ENCODE results near the gene PLEKHF1. TPM values are rescaled to one million over a fixed set of nuclear protein-coding genes. Genes with fewer than 3 reads are reported as not detected.

The PLEKHF1 gene
- polyA plus RNA-seq, 3 donors = 0.11 to 0.29 (median 0.26) TPM

GRCh38 chr19:29620931-29621351 is 44.3 kb upstream of the PLEKHF1 start:
- no peak overlapping the region for H3K4me3 ChIP-seq (replicated peaks in 1 of 3; ENCODE audit: low read depth in 2 of 3, low read length in 3 of 3)
- no peak overlapping the region for H3K27ac ChIP-seq (ENCODE audit: low read depth in 1 of 2, low read length in 2 of 2)
- peaks cover 3 to 10% of the 10 kb centered on the region in 2 donors for H3K36me3 ChIP-seq (replicated peaks in 1 of 2; ENCODE audit: control insufficient read depth in 1 of 2, insufficient read depth in 2 of 2, low read length in 2 of 2)
- Mint-ChIP-seq H3K27me3 (ENCODE audit: low read depth in 3 of 3) (peaks cover 5 to 13% (median 13%) of the 10 kb centered on the region in 3 donors), H3K9me3 (no peaks in the 10 kb centered on the region), H3K36me3 (peaks cover 7 to 8% of the 10 kb centered on the region in 2 donors), H3K4me3 (no peak overlapping the region), H3K27ac (no peak overlapping the region), H3K4me1 (peaks cover 5% of the 10 kb centered on the region)
- no peak for DNase-seq
- no peak for TF ChIP-seq CTCF (IDR thresholded peaks at IDR 0.05)
- 36% methylated on average over 15 of the region's 15 CpGs for WGBS (ENCODE audit: insufficient coverage)
- intact Hi-C loops (cut with micrococcal nuclease) = no loop called here
- H2AFZ ChIP-seq (ENCODE audit: insufficient read depth, low read depth, low read length, poor library complexity, severe bottlenecking) = no peak overlapping the region
- H3K27me3 ChIP-seq (ENCODE audit: control insufficient read depth in 2 of 2, insufficient read depth in 2 of 2, low read length in 2 of 2) = no peaks in the 10 kb centered on the region
- H3K9me3 ChIP-seq (replicated peaks in 1 of 2; ENCODE audit: control insufficient read depth in 1 of 2, insufficient read depth in 1 of 2, low read length in 2 of 2) = no peaks in the 10 kb centered on the region
- H4K20me1 ChIP-seq (ENCODE audit: insufficient read depth, low read length) = no peaks in the 10 kb centered on the region
- no peak overlapping the region for H3K4me2 ChIP-seq (replicated peaks; ENCODE audit: extremely low read depth, low read length, poor library complexity, severe bottlenecking)
- no peaks in the 10 kb centered on the region for H3K79me2 ChIP-seq (ENCODE audit: insufficient read depth, low read length)
- H3K9ac ChIP-seq (ENCODE audit: insufficient read depth, low read length, poor library complexity, severe bottlenecking) = no peak overlapping the region
- H3K4me1 ChIP-seq (ENCODE audit: control insufficient read depth in 1 of 2, insufficient read depth in 2 of 2, low read length in 2 of 2) = no peaks in the 10 kb centered on the region

GRCh38 chr19:29622166-29623070 is 42.8 kb upstream of the PLEKHF1 start:
- Histone ChIP-seq H3K27ac (ENCODE audit: low read depth in 1 of 2, low read length in 2 of 2) (no peak overlapping the region), H3K36me3 (replicated peaks in 1 of 2; ENCODE audit: control insufficient read depth in 1 of 2, insufficient read depth in 2 of 2, low read length in 2 of 2) (no peaks in the 10 kb centered on the region), H3K9me3 (replicated peaks in 1 of 2; ENCODE audit: control insufficient read depth in 1 of 2, insufficient read depth in 1 of 2, low read length in 2 of 2) (no peaks in the 10 kb centered on the region), H3K4me1 (ENCODE audit: control insufficient read depth in 1 of 2, insufficient read depth in 2 of 2, low read length in 2 of 2) (no peaks in the 10 kb centered on the region), H3K27me3 (ENCODE audit: control insufficient read depth in 2 of 2, insufficient read depth in 2 of 2, low read length in 2 of 2) (no peaks in the 10 kb centered on the region), H3K79me2 (ENCODE audit: insufficient read depth, low read length) (no peaks in the 10 kb centered on the region), H3K9ac (ENCODE audit: insufficient read depth, low read length, poor library complexity, severe bottlenecking) (no peak overlapping the region), H4K20me1 (ENCODE audit: insufficient read depth, low read length) (no peaks in the 10 kb centered on the region), H3K4me2 (replicated peaks; ENCODE audit: extremely low read depth, low read length, poor library complexity, severe bottlenecking) (no peak overlapping the region), H3K4me3 (replicated peaks in 1 of 3; ENCODE audit: low read depth in 2 of 3, low read length in 3 of 3) (no peak overlapping the region), H2AFZ (ENCODE audit: insufficient read depth, low read depth, low read length, poor library complexity, severe bottlenecking) (no peak overlapping the region)
- TF ChIP-seq CTCF (IDR thresholded peaks at IDR 0.05) = no peak
- no peaks in the 10 kb centered on the region for H3K36me3 Mint-ChIP-seq
- intact Hi-C loops (cut with micrococcal nuclease) = no loop called here
- peaks cover 5 to 14% (median 13%) of the 10 kb centered on the region in 3 donors for H3K27me3 Mint-ChIP-seq (ENCODE audit: low read depth in 3 of 3)
- H3K4me3 Mint-ChIP-seq = peak overlapping the region in 1 of 2 donors; percentile 40
- 72% methylated on average over 18 of the region's 23 CpGs for WGBS (ENCODE audit: insufficient coverage)
- H3K9me3 Mint-ChIP-seq = no peaks in the 10 kb centered on the region
- H3K27ac Mint-ChIP-seq = peak overlapping the region in 1 of 7 donors; percentile 38
- H3K4me1 Mint-ChIP-seq = peaks cover 5% of the 10 kb centered on the region
- DNase-seq = no peak
